ENCODE measurements around the gene CEBPZ.

CEBPZ gene, protein sequence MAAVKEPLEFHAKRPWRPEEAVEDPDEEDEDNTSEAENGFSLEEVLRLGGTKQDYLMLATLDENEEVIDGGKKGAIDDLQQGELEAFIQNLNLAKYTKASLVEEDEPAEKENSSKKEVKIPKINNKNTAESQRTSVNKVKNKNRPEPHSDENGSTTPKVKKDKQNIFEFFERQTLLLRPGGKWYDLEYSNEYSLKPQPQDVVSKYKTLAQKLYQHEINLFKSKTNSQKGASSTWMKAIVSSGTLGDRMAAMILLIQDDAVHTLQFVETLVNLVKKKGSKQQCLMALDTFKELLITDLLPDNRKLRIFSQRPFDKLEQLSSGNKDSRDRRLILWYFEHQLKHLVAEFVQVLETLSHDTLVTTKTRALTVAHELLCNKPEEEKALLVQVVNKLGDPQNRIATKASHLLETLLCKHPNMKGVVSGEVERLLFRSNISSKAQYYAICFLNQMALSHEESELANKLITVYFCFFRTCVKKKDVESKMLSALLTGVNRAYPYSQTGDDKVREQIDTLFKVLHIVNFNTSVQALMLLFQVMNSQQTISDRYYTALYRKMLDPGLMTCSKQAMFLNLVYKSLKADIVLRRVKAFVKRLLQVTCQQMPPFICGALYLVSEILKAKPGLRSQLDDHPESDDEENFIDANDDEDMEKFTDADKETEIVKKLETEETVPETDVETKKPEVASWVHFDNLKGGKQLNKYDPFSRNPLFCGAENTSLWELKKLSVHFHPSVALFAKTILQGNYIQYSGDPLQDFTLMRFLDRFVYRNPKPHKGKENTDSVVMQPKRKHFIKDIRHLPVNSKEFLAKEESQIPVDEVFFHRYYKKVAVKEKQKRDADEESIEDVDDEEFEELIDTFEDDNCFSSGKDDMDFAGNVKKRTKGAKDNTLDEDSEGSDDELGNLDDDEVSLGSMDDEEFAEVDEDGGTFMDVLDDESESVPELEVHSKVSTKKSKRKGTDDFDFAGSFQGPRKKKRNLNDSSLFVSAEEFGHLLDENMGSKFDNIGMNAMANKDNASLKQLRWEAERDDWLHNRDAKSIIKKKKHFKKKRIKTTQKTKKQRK

DNA sequence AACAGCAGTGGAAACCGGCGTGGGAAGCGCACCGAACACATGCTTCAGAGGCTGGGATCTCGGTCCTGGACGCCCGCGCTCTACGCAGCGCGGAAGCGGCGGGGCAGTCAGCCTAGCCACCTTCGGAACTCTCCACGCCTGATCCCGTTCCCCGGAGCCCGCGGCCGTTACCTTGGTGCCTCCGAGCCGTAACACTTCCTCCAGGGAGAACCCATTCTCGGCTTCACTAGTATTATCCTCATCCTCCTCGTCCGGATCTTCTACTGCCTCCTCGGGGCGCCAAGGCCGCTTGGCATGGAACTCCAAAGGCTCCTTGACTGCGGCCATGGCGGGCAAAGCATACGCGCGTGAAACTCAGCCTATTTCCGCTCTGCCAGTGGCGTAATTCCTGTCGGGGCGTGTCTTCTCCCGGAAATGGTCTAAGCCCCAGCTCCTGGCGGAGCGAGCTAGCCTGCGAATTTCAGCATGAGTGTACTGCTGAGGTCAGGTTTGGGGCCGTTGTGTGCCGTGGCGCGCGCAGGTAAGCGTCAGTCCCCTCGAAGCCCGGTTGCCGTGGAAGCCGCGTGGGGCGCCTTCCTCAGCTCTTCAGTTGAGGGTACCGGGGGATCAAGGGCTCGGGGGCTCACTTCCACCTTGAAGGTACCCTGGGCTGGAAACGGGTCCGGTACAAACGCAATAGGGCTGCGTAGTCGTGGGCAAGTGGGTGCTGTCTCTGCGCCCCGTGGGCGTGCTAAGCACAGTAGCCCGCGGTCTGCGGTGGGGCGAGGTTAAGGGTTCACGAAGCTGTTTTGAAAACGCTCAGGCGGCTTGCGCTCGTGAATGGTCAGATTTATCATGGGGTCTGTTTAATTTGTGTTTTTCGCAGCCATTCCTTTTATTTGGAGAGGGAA is at the start of gene CEBPZ, which contains the start of gene NDUFAF7:
TSS of gene CEBPZ (minus strand) at position 356 of the 890 bp plus-strand sequence. CDS start at position 327, 29 bp downstream.
TSS of gene NDUFAF7 (plus strand) at position 418 of the 890 bp plus-strand sequence. CDS start at position 466, 48 bp downstream.
- H3K36me3 ChIP-seq (replicated peaks; ENCODE audit: insufficient read depth, low read length), result peaks cover 18% of the 10 kb centered on the region

DNA sequence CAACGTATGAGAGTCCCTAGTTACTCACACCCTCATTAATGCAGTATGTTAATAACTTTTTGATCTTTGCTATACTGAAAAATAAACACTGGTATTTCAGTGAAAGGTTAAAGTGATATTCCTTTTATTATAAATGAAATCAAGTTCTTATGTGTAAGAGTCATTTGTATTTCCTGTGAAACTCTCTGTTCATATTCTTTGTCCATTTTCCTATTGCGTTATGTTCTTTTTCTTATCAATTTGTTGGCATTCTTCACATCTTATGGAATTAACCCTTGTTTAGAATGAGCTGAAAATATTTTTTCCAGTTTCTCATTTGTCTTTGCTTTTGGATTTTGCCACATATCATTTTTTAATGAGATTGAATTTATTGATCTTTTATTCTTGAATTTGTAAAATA is 44.9 kb upstream of the CEBPZ start:
- TF ChIP-seq EZH2phosphoT487 (IDR thresholded peaks at IDR 0.05; ENCODE audit: low read length) (no peak), EZH2 (optimal IDR thresholded peaks at IDR 0.05; ENCODE audit: low read depth, low read length) (no peak)
- TF ChIP-seq, protein P1, sequence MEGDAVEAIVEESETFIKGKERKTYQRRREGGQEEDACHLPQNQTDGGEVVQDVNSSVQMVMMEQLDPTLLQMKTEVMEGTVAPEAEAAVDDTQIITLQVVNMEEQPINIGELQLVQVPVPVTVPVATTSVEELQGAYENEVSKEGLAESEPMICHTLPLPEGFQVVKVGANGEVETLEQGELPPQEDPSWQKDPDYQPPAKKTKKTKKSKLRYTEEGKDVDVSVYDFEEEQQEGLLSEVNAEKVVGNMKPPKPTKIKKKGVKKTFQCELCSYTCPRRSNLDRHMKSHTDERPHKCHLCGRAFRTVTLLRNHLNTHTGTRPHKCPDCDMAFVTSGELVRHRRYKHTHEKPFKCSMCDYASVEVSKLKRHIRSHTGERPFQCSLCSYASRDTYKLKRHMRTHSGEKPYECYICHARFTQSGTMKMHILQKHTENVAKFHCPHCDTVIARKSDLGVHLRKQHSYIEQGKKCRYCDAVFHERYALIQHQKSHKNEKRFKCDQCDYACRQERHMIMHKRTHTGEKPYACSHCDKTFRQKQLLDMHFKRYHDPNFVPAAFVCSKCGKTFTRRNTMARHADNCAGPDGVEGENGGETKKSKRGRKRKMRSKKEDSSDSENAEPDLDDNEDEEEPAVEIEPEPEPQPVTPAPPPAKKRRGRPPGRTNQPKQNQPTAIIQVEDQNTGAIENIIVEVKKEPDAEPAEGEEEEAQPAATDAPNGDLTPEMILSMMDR (IDR thresholded peaks at IDR 0.05; ENCODE audit: low read length), result no peak
- Histone ChIP-seq H3K27me3 (replicated peaks; ENCODE audit: insufficient read depth, low read length) (no peaks in the 10 kb centered on the region), H2AFZ (ENCODE audit: low read length) (no peak overlapping the region), H3K4me1 (ENCODE audit: low read length) (peaks cover 26% of the 10 kb centered on the region), H3K9me3 (replicated peaks; ENCODE audit: insufficient read depth, low read length) (no peaks in the 10 kb centered on the region), H3K9ac (ENCODE audit: low read length) (no peak overlapping the region), H4K20me1 (ENCODE audit: insufficient read depth, low read length) (peaks cover 66% of the 10 kb centered on the region), H3K9me2 (replicated peaks; ENCODE audit: insufficient read depth, low read length) (no peaks in the 10 kb centered on the region), H3K79me2 (ENCODE audit: low read length) (peaks cover 99% of the 10 kb centered on the region), H3K27ac (ENCODE audit: low read length) (no peak overlapping the region), H3K4me2 (ENCODE audit: low read depth, low read length) (no peak overlapping the region), H3F3A (ENCODE audit: insufficient read depth, low read length) (peaks cover 75% of the 10 kb centered on the region), H3K4me3 (ENCODE audit: low read length) (no peak overlapping the region), H3K36me3 (replicated peaks; ENCODE audit: insufficient read depth, low read length) (peaks cover 62% of the 10 kb centered on the region)
- DNase-seq, result no peak

More for the DNA sequence above, at the start of gene CEBPZ, which contains the start of gene NDUFAF7:
- DNase-seq, result peak; percentile 95
- Histone ChIP-seq H3K9ac (ENCODE audit: low read length) (peak within 1 kb of the TSS; percentile 91), H2AFZ (ENCODE audit: low read length) (peak within 1 kb of the TSS; percentile 96), H3K4me2 (ENCODE audit: low read depth, low read length) (peak within 1 kb of the TSS; percentile 96), H4K20me1 (ENCODE audit: insufficient read depth, low read length) (0 out of 2 replicates have a peak, but pooled peaks cover 3% of the 10 kb centered on the region), H3K27me3 (replicated peaks; ENCODE audit: insufficient read depth, low read length) (no peaks in the 10 kb centered on the region), H3K4me1 (ENCODE audit: low read length) (peaks cover 18% of the 10 kb centered on the region), H3F3A (ENCODE audit: insufficient read depth, low read length) (0 out of 2 replicates have a peak, but pooled peaks cover 10% of the 10 kb centered on the region), H3K9me3 (replicated peaks; ENCODE audit: insufficient read depth, low read length) (no peaks in the 10 kb centered on the region), H3K27ac (ENCODE audit: low read length) (peak within 1 kb of the TSS; percentile 85), H3K79me2 (ENCODE audit: low read length) (peaks cover 96% of the 10 kb centered on the region), H3K9me2 (replicated peaks; ENCODE audit: insufficient read depth, low read length) (no peaks in the 10 kb centered on the region), H3K4me3 (ENCODE audit: low read length) (peak within 1 kb of the TSS; percentile 98)
- TF ChIP-seq, protein P1 (IDR thresholded peaks at IDR 0.05; ENCODE audit: low read length), result no peak
